HG03280 (cell line): ENCODE data around the gene FAM13A.
"Not testable (repeated sequence)": the region's sequence is repeated elsewhere in the genome, so short reads cannot be mapped to it uniquely, and the experiment has no call there.

Source experiments
- ATAC-seq: cut with Tn5 transposase; IDR thresholded peaks from one replicate; pipeline ENCODE4 v1.9.1; 2021; ENCODE audit warnings: mild to moderate bottlenecking, moderate library complexity; ENCODE audit not compliant: unreplicated experiment

Gene FAM13A

DNA sequence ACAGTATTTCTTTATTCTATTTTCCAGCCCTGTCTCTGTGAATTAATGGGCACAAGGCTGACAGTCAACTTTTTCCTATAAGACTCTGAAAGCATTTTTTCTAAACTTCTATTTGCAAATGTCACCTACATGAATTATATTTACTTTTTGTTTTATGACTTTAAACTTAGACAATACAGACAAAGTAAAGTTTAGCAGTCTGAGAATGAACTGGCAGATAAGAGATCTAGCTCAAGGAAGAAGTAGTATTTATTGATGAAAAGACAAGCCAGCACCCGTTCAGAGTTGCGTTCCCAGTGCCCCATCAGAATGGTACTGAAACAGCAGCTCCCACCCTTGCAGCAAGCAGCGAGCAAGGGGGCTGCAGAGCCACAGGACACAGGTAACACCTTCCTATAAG is 148.5 kb downstream of the FAM13A start:
- ATAC-seq = no peak

DNA sequence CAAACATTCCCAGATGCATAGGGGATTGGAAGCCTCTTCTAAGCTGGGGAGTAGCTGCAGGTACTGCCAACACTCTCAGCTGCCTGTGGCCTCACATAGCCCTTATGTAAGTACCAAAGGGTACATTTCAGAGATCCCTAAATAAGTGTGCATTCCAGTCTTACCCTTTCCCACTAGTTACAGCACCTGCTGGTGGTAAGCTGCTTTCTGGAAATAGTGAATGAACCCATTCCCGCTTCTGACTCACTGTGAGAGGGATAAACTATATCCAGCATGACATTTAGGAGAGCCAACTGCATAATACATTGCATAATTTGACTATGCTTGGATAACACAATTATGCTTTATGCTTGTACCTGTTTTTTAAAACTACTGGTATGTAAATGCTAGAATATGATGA is 149.0 kb downstream of the FAM13A start:
- no peak for ATAC-seq

GRCh38 chr4:88907478-88907877 is 149.5 kb downstream of the FAM13A start:
- ATAC-seq = no peak

GRCh38 chr4:88904240-88904639 is 152.7 kb downstream of the FAM13A start:
- not testable (repeated sequence) for ATAC-seq

DNA sequence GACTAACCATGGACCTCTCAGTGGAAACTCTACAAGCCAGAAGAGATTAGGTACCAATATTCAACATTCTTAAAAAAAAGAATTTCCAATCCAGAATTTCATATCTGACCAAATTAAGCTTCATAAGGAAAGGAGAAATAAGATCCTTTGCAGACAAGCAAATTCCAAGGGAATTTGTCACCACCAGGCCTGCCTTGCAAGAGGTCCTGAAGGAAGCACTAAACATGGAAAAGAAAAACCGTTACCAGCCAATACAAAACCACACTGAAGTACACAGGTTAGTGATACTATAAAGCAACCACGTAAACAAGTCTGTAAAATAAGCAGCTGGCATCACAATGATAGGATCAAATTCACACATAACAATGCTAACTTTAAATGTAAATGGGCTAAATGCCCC is 156.6 kb downstream of the FAM13A start:
- no peak for ATAC-seq

GRCh38 chr4:88897752-88898151 is 159.2 kb downstream of the FAM13A start:
- ATAC-seq = no peak

DNA sequence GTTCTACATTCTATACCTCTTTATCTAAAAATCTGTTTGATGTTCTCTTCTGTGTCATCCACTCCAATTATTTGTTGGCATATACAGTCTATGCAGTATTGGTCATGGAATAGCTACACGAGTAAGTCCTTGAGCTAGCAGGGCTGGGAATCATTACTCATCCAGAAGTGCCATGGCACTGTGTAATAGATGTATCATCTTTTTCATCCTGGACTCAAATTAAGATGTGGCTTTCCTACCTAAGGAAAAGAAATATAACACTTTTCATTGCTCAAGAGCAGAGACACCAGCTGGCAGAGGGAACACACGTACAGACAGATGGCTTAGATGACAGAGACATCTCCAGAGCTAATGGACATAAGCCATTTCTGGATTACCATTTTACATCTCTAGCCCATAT is 159.8 kb downstream of the FAM13A start:
- ATAC-seq = no peak

GRCh38 chr4:88893961-88894360 is 163.0 kb downstream of the FAM13A start:
- no peak for ATAC-seq

GRCh38 chr4:88892646-88893045 is 164.3 kb downstream of the FAM13A start:
- no peak for ATAC-seq

DNA sequence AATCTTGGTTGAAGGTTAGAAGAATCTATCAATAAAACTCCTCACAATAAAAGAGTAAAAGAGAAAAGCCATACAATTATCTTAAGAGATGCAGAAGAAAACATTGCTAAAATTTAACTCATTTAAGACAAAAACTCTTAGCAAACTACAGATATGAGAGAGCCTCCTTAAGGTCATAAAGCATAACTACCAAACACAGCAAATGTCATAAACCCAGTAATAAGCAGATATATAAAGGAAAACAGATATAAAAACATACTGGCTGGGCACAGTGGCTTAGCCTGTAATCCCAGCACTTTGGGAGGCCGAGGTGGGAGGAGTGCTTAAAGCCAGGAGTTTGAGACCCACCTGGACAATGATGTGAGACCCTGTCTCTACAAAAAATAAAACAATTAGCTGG is 165.3 kb downstream of the FAM13A start:
- no peak for ATAC-seq

- ATAC-seq = not testable (repeated sequence)
Measured at GRCh38 chr4:88887409-88887808, 169.6 kb downstream of the FAM13A start.

DNA sequence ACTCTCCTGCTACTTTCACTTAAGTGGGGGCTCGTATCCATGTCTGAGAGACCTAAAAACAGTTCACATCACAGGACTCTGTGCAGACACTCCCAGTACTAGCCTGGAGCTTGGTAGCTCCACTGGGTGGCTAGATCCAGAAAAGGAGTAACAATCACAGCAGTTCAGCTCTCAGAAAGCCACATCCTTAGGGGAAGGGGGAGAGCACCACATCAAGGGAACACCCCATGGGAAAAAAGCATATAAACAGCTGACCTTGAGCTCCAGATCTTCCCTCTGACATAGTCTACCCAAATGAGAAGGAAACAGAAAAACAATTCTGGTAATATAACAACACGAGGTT is 175.8 kb downstream of the FAM13A start:
- ATAC-seq = no peak

- no peak for ATAC-seq
Measured at GRCh38 chr4:88880501-88881226, 176.3 kb downstream of the FAM13A start.

GRCh38 chr4:88879991-88880390 is 177.0 kb downstream of the FAM13A start:
- no peak for ATAC-seq

DNA sequence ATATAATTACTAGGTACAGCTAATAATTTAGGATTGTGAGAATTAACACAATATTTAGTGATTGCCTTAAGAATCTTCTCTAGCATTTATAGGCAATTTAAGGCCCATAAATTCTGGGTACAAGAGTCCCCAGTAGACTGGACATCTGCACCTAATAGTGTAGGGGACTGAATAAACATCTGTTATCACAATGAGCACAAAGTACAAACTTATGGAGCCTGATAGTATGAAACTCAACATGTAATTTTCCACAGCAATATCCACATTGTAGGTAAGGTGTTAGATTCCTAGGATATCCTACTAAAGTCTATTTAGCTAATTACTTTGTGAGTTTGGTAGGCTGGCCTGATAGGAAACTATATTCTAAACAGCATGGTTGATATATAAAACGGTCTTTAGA is 178.3 kb downstream of the FAM13A start:
- no peak for ATAC-seq

DNA sequence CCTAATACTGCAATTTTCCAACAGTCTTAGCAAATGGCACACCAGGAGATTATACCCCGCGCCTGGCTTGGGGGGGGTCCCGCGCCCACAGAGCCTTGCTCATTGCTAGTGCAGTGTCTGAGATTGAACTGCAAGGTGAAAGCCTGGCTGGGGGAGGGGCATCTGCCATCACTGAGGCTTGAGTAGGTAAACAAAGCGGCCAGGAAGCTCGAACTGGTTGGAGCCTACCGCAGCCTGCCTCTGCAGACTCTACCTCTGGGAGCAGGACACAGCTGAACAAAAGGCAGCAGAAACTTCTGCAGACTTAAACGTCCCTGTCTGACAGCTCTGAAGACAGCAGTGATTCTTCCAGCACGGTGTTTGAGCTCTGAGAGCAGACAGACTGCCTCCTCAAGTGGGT is 186.6 kb downstream of the FAM13A start:
- no peak for ATAC-seq

DNA sequence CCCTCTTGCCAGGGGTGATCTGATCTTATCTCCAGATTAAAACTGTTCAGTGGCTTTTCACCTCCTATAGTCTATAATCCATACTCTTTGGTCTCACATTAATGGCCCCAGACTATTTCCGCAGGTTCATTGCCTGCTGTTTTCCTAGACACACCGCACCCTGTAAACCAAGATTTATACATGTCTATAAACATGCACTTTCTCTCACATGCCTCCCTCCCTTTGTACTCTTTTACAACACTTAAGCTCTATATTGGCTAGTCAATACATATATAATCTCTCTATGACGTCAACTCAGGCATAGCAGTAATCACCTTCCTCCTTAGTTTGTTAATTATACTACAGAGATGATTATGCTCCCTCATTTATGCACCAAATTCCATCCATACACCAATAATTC is 188.5 kb downstream of the FAM13A start:
- no peak for ATAC-seq

DNA sequence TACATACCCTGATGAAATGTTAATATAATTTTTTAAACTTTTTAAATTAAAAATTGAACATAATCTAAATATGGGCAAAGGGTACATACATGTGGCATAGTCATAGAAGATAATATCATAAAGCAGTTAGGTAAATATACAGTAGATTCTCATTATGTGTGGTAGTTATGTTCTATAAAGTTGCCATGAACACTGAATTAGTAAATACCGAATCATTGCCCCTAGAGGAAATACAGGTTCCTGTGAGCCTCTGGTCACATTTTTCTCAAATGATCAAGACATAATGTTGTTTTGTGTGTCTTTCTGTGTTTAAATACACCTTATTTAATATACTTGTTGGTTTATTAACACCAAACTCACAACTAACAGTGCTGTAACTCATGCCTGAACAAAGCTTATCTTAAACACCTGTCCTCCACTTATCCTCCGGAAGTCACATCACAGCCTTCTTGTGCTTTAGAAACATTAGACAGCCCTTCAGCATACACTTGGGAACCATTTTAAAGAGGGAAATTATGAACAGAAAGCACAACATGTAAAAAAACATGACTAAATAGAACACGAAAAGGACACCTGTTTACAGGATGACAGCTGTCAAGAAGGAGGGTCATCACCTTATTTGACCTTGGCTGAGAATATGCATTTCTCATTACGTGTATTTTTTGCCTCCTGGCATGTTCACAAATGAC is 190.0 kb downstream of the FAM13A start:
- peak; percentile 41 for ATAC-seq

DNA sequence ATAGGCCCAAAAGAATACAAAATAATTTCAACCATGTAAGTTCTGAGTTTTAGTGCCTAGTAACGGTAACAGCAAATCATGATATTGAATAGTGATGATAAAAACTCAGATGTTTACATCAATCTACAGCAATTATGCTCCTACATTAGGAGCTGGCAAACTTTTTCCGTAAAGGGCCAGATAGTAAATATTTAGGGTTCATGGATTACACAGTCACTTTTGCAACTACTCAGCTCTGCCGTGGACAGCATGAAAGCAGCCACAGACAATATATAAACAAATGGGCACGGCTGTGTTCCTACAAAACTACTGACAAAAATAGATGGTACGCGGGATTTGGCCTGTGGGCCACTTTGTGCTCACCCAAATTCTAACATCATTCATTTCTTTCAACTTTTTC is 191.5 kb downstream of the FAM13A start:
- no peak for ATAC-seq

DNA sequence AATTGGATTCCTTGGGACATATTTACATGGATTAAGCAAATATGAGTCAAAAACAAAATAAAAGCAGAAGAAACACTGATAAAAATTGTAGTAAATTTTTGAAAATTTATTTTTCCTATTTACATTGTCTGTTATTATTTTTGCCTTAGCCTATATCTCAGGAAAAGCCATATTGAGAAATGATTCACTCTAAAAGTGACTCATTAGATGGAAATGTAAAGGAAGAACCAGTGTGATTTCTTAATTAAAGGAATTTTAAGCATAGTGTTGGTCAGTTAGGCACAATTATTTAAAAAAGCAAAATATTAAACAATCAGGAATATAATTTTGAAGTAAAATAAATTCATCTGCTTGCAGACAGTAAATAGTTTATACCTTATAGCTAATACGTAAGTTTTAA is 191.9 kb downstream of the FAM13A start:
- ATAC-seq = no peak

- ATAC-seq = no peak
Measured at GRCh38 chr4:88860586-88860985, 196.4 kb downstream of the FAM13A start.

DNA sequence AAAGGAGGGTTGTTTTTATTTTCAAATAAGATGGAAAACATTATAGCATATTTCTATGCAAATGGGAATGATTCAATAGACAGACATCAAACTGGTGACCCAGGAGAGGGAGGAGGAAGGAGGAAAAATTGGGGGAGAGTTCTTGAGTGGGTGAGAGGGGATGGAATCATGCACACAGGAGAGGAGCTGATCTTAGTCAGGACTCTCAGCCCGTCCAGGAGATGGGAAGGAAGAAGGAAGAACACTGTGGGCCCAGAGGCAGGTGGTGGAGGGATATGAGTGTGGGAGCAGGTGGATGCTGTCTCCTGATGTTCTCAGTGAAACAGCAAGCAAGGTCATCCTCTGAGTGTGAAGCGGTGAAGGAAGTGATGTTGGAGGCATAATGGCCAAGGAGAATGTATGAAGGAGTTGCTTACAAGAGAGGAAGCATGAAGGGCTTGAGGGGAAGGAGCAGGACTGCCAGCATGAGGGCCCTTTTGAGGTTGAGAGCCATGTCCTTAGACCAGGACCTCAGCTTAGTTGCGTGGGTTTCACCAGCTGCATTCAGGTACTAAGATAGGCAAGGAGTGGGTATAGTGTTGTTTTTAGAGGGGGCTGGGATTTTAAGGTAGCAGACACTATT is 197.7 kb downstream of the FAM13A start:
- peak; percentile 18 for ATAC-seq
